ENCODE data around the gene PAX8.

DNA sequence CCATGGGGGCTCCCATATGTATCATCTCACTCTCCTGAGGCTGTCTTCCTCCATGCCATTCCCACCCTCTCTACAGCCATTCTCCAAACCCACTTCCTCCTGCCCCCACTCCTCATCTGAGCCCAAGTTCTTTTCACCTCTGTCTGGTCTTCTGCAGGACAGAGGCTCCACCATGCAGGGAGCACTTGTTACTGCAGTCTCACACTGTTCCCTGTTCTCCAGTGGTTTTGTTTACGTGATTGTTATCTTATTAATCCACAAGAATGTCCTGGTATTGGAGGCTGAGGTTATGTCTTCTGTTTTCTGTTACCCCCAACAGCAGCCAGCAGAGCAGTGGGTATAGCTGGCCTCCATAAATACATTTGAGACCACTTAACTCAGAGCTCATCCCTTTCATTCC is 51.4 kb downstream of the PAX8 start:
- TF ChIP-seq, protein P1, sequence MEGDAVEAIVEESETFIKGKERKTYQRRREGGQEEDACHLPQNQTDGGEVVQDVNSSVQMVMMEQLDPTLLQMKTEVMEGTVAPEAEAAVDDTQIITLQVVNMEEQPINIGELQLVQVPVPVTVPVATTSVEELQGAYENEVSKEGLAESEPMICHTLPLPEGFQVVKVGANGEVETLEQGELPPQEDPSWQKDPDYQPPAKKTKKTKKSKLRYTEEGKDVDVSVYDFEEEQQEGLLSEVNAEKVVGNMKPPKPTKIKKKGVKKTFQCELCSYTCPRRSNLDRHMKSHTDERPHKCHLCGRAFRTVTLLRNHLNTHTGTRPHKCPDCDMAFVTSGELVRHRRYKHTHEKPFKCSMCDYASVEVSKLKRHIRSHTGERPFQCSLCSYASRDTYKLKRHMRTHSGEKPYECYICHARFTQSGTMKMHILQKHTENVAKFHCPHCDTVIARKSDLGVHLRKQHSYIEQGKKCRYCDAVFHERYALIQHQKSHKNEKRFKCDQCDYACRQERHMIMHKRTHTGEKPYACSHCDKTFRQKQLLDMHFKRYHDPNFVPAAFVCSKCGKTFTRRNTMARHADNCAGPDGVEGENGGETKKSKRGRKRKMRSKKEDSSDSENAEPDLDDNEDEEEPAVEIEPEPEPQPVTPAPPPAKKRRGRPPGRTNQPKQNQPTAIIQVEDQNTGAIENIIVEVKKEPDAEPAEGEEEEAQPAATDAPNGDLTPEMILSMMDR (conservative IDR thresholded peaks at IDR 0.05; ENCODE audit: low read length): no peak
- no peak for TF ChIP-seq EZH2phosphoT487 (IDR thresholded peaks at IDR 0.05; ENCODE audit: borderline replicate concordance, low read depth, low read length)
